ENCODE measurements around the gene LITAFD. TPM values are rescaled to one million over a fixed set of nuclear protein-coding genes. Genes with fewer than 3 reads are reported as not detected.

Gene LITAFD
- total and polyA plus RNA-seq, 2 of the 4 experiments (the other 2 are of a cell fraction): not detected

- H3K18ac ChIP-seq (ENCODE audit: low read depth, low read length): no peak overlapping the region
- ChIA-PET POLR2A (ENCODE audit: unreplicated experiment) (no interaction called here), CTCF (no interaction called here)
- peaks cover 23% of the 10 kb centered on the region for H3K4me1 ChIP-seq (ENCODE audit: control insufficient read depth, insufficient read depth, low read length)
- peaks cover 68% of the 10 kb centered on the region for H4K20me1 ChIP-seq (ENCODE audit: insufficient read depth, low read length)
- H2BK120ac ChIP-seq (ENCODE audit: low read depth, low read length): no peak overlapping the region
- H3K9me1 ChIP-seq (ENCODE audit: insufficient read depth, low read length): peaks cover 13% of the 10 kb centered on the region
- H3K9me3 ChIP-seq (ENCODE audit: control insufficient read depth, insufficient read depth, low read length): no peaks in the 10 kb centered on the region
- TF ChIP-seq MXI1 (IDR thresholded peaks at IDR 0.05; ENCODE audit: borderline replicate concordance, low read depth, low read length): no peak
- no peak for TF ChIP-seq CEBPB (IDR thresholded peaks at IDR 0.05; ENCODE audit: low read depth, low read length)
- TF ChIP-seq USF2 (IDR thresholded peaks at IDR 0.05; ENCODE audit: low read depth, low read length): no peak
- no peak for TF ChIP-seq CHD1 (IDR thresholded peaks at IDR 0.05; ENCODE audit: low read depth, low read length)
- no peak for TF ChIP-seq SMC3 (IDR thresholded peaks at IDR 0.05; ENCODE audit: low read depth, low read length)
- no peak for TF ChIP-seq NFE2L2 (IDR thresholded peaks at IDR 0.05; ENCODE audit: low read depth, low read length)
- TF ChIP-seq RFX5 (IDR thresholded peaks at IDR 0.05; ENCODE audit: low read depth, low read length): no peak
- TF ChIP-seq RAD21 (IDR thresholded peaks at IDR 0.05; ENCODE audit: low read length): no peak
- in situ Hi-C loops (cut with MboI; ENCODE audit: low sequenced_read_pairs): no loop called here
- H4K5ac ChIP-seq (ENCODE audit: low read depth, low read length): no peak overlapping the region
- no peak overlapping the region for H2AK5ac ChIP-seq (ENCODE audit: low read depth, low read length)
- H3K27ac ChIP-seq (ENCODE audit: insufficient read depth, low read length): no peak overlapping the region
- no peak overlapping the region for H4K8ac ChIP-seq (ENCODE audit: low read depth in 2 of 2, low read length in 2 of 2)
- no peak overlapping the region for H3K14ac ChIP-seq (replicated peaks; ENCODE audit: low read depth, low read length)
- dilution Hi-C loops (cut with HindIII; ENCODE audit: low sequenced_read_pairs, unreplicated experiment): no loop called here
- no peak overlapping the region for H2AK9ac ChIP-seq (replicated peaks; ENCODE audit: low read depth, low read length, poor library complexity)
- ATAC-seq (ENCODE audit: low read depth): no peak
- H3K27me3 ChIP-seq (ENCODE audit: control insufficient read depth, insufficient read depth, low read length): no peaks in the 10 kb centered on the region
- no peak overlapping the region for H3K4me3 ChIP-seq (ENCODE audit: insufficient read depth, low read depth, low read length)
- intact Hi-C loops (cut with micrococcal nuclease): no loop called here
- WGBS, 2 experiments (ENCODE audit: extremely low coverage in 2 of 2, insufficient read length in 1 of 2): no CpG with 5 or more reads among the region's 8 CpGs
- no peak overlapping the region for H2BK15ac ChIP-seq (ENCODE audit: low read depth, low read length)
- no peak overlapping the region for H4K91ac ChIP-seq (ENCODE audit: insufficient read depth, low read depth, low read length)
- no TSS peak for BruUV-seq (replicated peaks)
- peaks cover 34 to 77% of the 10 kb centered on the region in 2 experiments; a peak in 3 of 4 replicates for H3K79me1 ChIP-seq (ENCODE audit: low read depth in 1 of 2, low read length in 2 of 2)
- no peak overlapping the region for H2BK20ac ChIP-seq (ENCODE audit: low read depth, low read length)
- H3K23ac ChIP-seq (ENCODE audit: low read depth, low read length): no peak overlapping the region
- peaks cover 75% of the 10 kb centered on the region for H3K36me3 ChIP-seq (ENCODE audit: control insufficient read depth, insufficient read depth, low read length)
- no peak overlapping the region for H3K4me2 ChIP-seq (ENCODE audit: low read depth, low read length)
- H3K4ac ChIP-seq (ENCODE audit: low read depth, low read length): no peak overlapping the region
- DNase-seq: no peak
- no peak overlapping the region for H2AFZ ChIP-seq (replicated peaks; ENCODE audit: low read length, poor library complexity)
- H2BK5ac ChIP-seq (ENCODE audit: low read depth, low read length, poor library complexity, severe bottlenecking): no peak overlapping the region
- no peak overlapping the region for H3K9ac ChIP-seq (ENCODE audit: low read depth, low read length)
- no peak overlapping the region for H3K56ac ChIP-seq (ENCODE audit: extremely low read depth, insufficient read depth, low read length)
These were observed 29.6 kb upstream of the LITAFD start for GRCh38 chr16:8852534-8852933.
